B cell (primary cell): ENCODE measurements around the gene MINDY2. TPM values are rescaled to one million over a fixed set of nuclear protein-coding genes. Genes with fewer than 3 reads are reported as not detected.
A peak's percentile ranks its signal among the peaks of the same experiment; 100 is the strongest.

ENCODE experiments used
- ATAC-seq: fragments of 200-7000 bp; cut with Tn5 transposase; one replicate; pipeline ENCODE4 v1.10.0; 2021; ENCODE audit warnings: low read depth, mild to moderate bottlenecking, moderate number of reproducible peaks, moderate library complexity
- CTCF ChIA-PET: fragments of 350-600 bp; sonication (Branson Sonifier 250); formaldehyde crosslinking; loops from one replicate; lab custom pipeline; 2021; ENCODE audit warnings: antibody characterized with exemption, inconsistent platforms; lab: Charles Lee
- POLR2A ChIA-PET: fragments of 350-600 bp; sonication (Branson Sonifier 250); formaldehyde crosslinking; loops from one replicate; lab custom pipeline; 2021; ENCODE audit warnings: antibody characterized with exemption; lab: Charles Lee
- DNase-seq: peaks from one replicate; pipeline ENCODE4 v3.0.0; 2013
- H2AFZ ChIP-seq: 2 replicates; pipeline ENCODE4 v1.6.1; 2012; ENCODE audit warnings: mild to moderate bottlenecking, low read depth, low read length; ENCODE audit not compliant: insufficient read depth, poor library complexity, severe bottlenecking
- H3K27ac ChIP-seq, 2 donors: 1 replicate in 1 of 2; 2 replicates in 1 of 2; pipeline ENCODE4 v1.5.1; 2012 to 2013; ENCODE audit warnings: low read length in 2 of 2, mild to moderate bottlenecking in 2 of 2, moderate library complexity in 1 of 2
- H3K27me3 ChIP-seq, 4 experiments: fragments of 200-600 bp in 1 of 4; sonication (generic) in 1 of 4; replicated peaks in 1 of 4; 1 replicate in 2 of 4; 2 replicates in 2 of 4; pipeline versions ENCODE4 v1.6.1 to v1.7.0; 2013 to 2016; ENCODE audit warnings: low read length in 3 of 4, mild to moderate bottlenecking in 2 of 4, mixed read lengths in 1 of 4, moderate library complexity in 1 of 4; ENCODE audit not compliant: insufficient read depth in 4 of 4, control insufficient read depth in 3 of 4; ENCODE audit errors: control extremely low read depth in 1 of 4
- H3K36me3 ChIP-seq, 2 experiments: replicated peaks in 1 of 2; 1 replicate in 1 of 2; 2 replicates in 1 of 2; pipeline versions ENCODE4 v1.6.1 to v1.7.1; 2013; ENCODE audit warnings: low read length in 1 of 2; ENCODE audit not compliant: insufficient read depth in 2 of 2, control insufficient read depth in 1 of 2; ENCODE audit errors: control extremely low read depth in 1 of 2, extremely low read depth in 1 of 2
- H3K4me1 ChIP-seq, 2 donors: fragments of 200-600 bp in 1 of 2; sonication (generic) in 1 of 2; 1 replicate in 1 of 2; 2 replicates in 1 of 2; pipeline versions ENCODE4 v1.5.1 to v1.6.1; 2013 to 2017; ENCODE audit warnings: low read length in 2 of 2; ENCODE audit not compliant: control insufficient read depth in 2 of 2, insufficient read depth in 2 of 2
- H3K4me2 ChIP-seq: replicated peaks from 2 replicates; pipeline ENCODE3; 2012; ENCODE audit warnings: mild to moderate bottlenecking, low read depth, low read length; ENCODE audit not compliant: poor library complexity, severe bottlenecking
- H3K4me3 ChIP-seq, 5 experiments: fragments of 200-600 bp in 1 of 5; sonication (generic) in 1 of 5; 1 replicate in 3 of 5; 2 replicates in 2 of 5; pipeline versions ENCODE4 v1.5.1 to v1.7.0; 2011 to 2016; ENCODE audit warnings: low read length in 4 of 5, mild to moderate bottlenecking in 4 of 5, low read depth in 2 of 5, control low read depth in 1 of 5, moderate library complexity in 1 of 5; ENCODE audit not compliant: insufficient read depth in 1 of 5; ENCODE audit errors: control extremely low read depth in 1 of 5, extremely low read depth in 1 of 5
- H3K79me2 ChIP-seq: fragments of 200-600 bp; sonication (generic); one replicate; pipeline ENCODE4 v1.6.0; 2016; ENCODE audit warnings: low read length; ENCODE audit not compliant: control insufficient read depth, insufficient read depth
- H3K9ac ChIP-seq: fragments of 200-600 bp; sonication (generic); 2 replicates; pipeline ENCODE4 v1.6.1; 2017; ENCODE audit warnings: mild to moderate bottlenecking, low read length, moderate library complexity
- H3K9me3 ChIP-seq, 3 donors: one replicate each; pipeline versions ENCODE4 v1.6.1 to v1.7.1; 2013; ENCODE audit warnings: low read length in 2 of 3; ENCODE audit not compliant: control insufficient read depth in 2 of 3, insufficient read depth in 1 of 3; ENCODE audit errors: control extremely low read depth in 1 of 3
- H4K20me1 ChIP-seq: 2 replicates; pipeline ENCODE4 v1.6.0; 2012; ENCODE audit warnings: mild to moderate bottlenecking, low read length; ENCODE audit not compliant: insufficient read depth, control insufficient read depth, poor library complexity, severe bottlenecking
- H3K27ac Mint-ChIP-seq: one replicate; pipeline ENCODE4 v1.8.0; 2021; ENCODE audit warnings: mixed read lengths
- H3K27me3 Mint-ChIP-seq: one replicate; pipeline ENCODE4 v1.8.0; 2021; ENCODE audit warnings: mixed read lengths
- H3K4me1 Mint-ChIP-seq: one replicate; pipeline ENCODE4 v1.8.0; 2021; ENCODE audit warnings: mixed read lengths
- H3K4me3 Mint-ChIP-seq: one replicate; pipeline ENCODE4 v1.8.0; 2021; ENCODE audit warnings: mixed read lengths
- H3K9me3 Mint-ChIP-seq: one replicate; pipeline ENCODE4 v1.8.0; 2022; ENCODE audit warnings: mixed read lengths; ENCODE audit not compliant: insufficient read depth
- CTCF ChIP-seq: fragments of 200-600 bp; IDR thresholded peaks from one replicate; pipeline ENCODE4 v1.8.0; 2022; ENCODE audit warnings: antibody characterized with exemption, mild to moderate bottlenecking
- EZH2 ChIP-seq: IDR thresholded peaks from 2 replicates; pipeline ENCODE4 v1.6.1; 2012; ENCODE audit warnings: borderline replicate concordance, low read depth, mild to moderate bottlenecking, moderate library complexity, low read length; ENCODE audit not compliant: insufficient read depth, poor library complexity, severe bottlenecking
- WGBS: methylation state at CpG from one replicate; pipeline ENCODE4 v1.1.5; 2013; ENCODE audit warnings: missing lambda C conversion rate; ENCODE audit not compliant: insufficient coverage; 5-methylcytosine and 5-hydroxymethylcytosine counted together
- intact Hi-C: fragments of 100-400 bp; cut with micrococcal nuclease; formaldehyde crosslinking; loops from one replicate; pipeline ENCODE4 v1.10.0; 2022
- polyA minus RNA-seq: library from RNA; depleted of rRNA, polyadenylated mRNA; stranded (reverse); fragments of >200 nt; gene quantifications from 2 replicates; pipeline ENCODE4 v1.2.3, GENCODE V29; 2012
- polyA plus RNA-seq: library from polyadenylated mRNA; depleted of rRNA; stranded (reverse); fragments of >200 nt; gene quantifications from 2 replicates; pipeline ENCODE4 v1.2.3, GENCODE V29; 2012
- total RNA-seq, 2 donors: library from RNA; stranded (reverse); fragments of 120-200 nt in 1 of 2; gene quantifications; 1 replicate in 1 of 2; 2 replicates in 1 of 2; pipeline versions ENCODE4 v1.2.3 to v1.2.4, GENCODE V29; 2013 to 2022

Gene MINDY2
- total RNA-seq: 16.6 and 17.0 TPM in 2 replicates
- 9.0 TPM for total RNA-seq (2013)
- polyA plus RNA-seq: 2.3 and 4.5 TPM in 2 replicates
- polyA minus RNA-seq: 6.6 and 8.6 TPM in 2 replicates

GRCh38 chr15:58770857-58771620 is at the start of gene MINDY2:
MINDY2 (plus strand) TSS chr15:58771302; CDS start chr15:58771396, 94 bp downstream.
- Histone ChIP-seq H3K79me2 (peaks cover 46% of the 10 kb centered on the region), H3K4me1 (peaks cover 28 to 32% of the 10 kb centered on the region in 2 donors), H3K27ac (peak within 1 kb of the TSS; percentile 86 to 87), H3K9me3 (no peaks in the 10 kb centered on the region), H4K20me1 (no peaks in the 10 kb centered on the region), H2AFZ (peak within 1 kb of the TSS; percentile 100), H3K4me3 (peak within 1 kb of the TSS; percentile 80 to 99 (median 94)), H3K4me2 (peak within 1 kb of the TSS; percentile 75), H3K27me3 (no peaks in the 10 kb centered on the region), H3K9ac (peak within 1 kb of the TSS; percentile 95), H3K36me3 (no peaks in the 10 kb centered on the region)
- peaks cover 19% of the 10 kb centered on the region for H3K4me1 Mint-ChIP-seq
- peak within 1 kb of the TSS; percentile 96 for H3K27ac Mint-ChIP-seq
- ATAC-seq: peak; percentile 95
- TF ChIP-seq CTCF (peak; percentile 46), EZH2 (no peak)
- no peaks in the 10 kb centered on the region for H3K9me3 Mint-ChIP-seq
- DNase-seq: peak; percentile 97
- WGBS: under 1% methylated on average over 75 of the region's 75 CpGs
- no peaks in the 10 kb centered on the region for H3K27me3 Mint-ChIP-seq
- CTCF ChIA-PET: interaction anchor here (0.7 to 3.3 kb wide), 20 partner anchors 11 to 758 kb away, joined by 3 to 28 read pairs (median 4); partner anchors contain the start of gene ADAM10
- intact Hi-C loops: loop anchor here (1.0 to 10.0 kb wide), 8 partner anchors 22 to 1624 kb away; partner anchors contain the start of genes ADAM10, ANXA2, BNIP2 and CCNB2
- POLR2A ChIA-PET: interaction anchor here (0.5 to 2.0 kb wide), 9 partner anchors 11 to 919 kb away, joined by 3 to 55 read pairs (median 4); partner anchors contain the start of genes ADAM10 and BNIP2
- peak within 1 kb of the TSS; percentile 90 for H3K4me3 Mint-ChIP-seq
